Measurements from ENCODE around the gene ARHGAP40. TPM values are rescaled to one million over a fixed set of nuclear protein-coding genes. Genes with fewer than 3 reads are reported as not detected.

ARHGAP40 gene
- total and polyA plus RNA-seq, 2 of the 13 experiments (the other 11 are each of a cell fraction or from before 2014, with no cell fraction given): 0.75 to 2.1 TPM

GRCh38 chr20:38585404-38586180 lies 16.0 kb upstream of the ARHGAP40 start (continued):
- no peak for TF ChIP-seq ZFP36L1 (CRISPR knock-in tag; IDR thresholded peaks at IDR 0.05)
- TF ChIP-seq FOXP1 (IDR thresholded peaks at IDR 0.05): peak; percentile 23; the same call in 1 of the 2 replicates
- TF ChIP-seq FOXP1 (CRISPR knock-in tag; IDR thresholded peaks at IDR 0.05): peak; percentile 87
- peak; percentile 85 for TF ChIP-seq YY1 (IDR thresholded peaks at IDR 0.05; ENCODE audit: insufficient read depth, insufficient replicate concordance, low read depth, low read length)
- TF ChIP-seq ZNF746 (CRISPR knock-in tag; IDR thresholded peaks at IDR 0.05): peak; percentile 72; the same call in 1 of the 2 replicates
- no peak for TF ChIP-seq PAF1 (CRISPR knock-in tag; IDR thresholded peaks at IDR 0.05)
- TF ChIP-seq ZNF766 (CRISPR knock-in tag; IDR thresholded peaks at IDR 0.05; ENCODE audit: borderline replicate concordance): no peak
- no peak for TF ChIP-seq ZFP36L2 (CRISPR knock-in tag; IDR thresholded peaks at IDR 0.05)
- TF ChIP-seq ZNF781 (CRISPR knock-in tag; IDR thresholded peaks at IDR 0.05; ENCODE audit: borderline replicate concordance, not compliant biosample characterization): no peak
- no peak for TF ChIP-seq GRHL1 (CRISPR knock-in tag; conservative IDR thresholded peaks at IDR 0.05)
- TF ChIP-seq SAP130 (CRISPR knock-in tag; IDR thresholded peaks at IDR 0.05; ENCODE audit: low read depth): peak; percentile 89
- no peak for TF ChIP-seq RNF219 (CRISPR knock-in tag; IDR thresholded peaks at IDR 0.05)
- TF ChIP-seq DPF2 (CRISPR knock-in tag; IDR thresholded peaks at IDR 0.05; ENCODE audit: borderline replicate concordance, low read depth): peak; percentile 95
- TF ChIP-seq ZNF747 (CRISPR knock-in tag; IDR thresholded peaks at IDR 0.05; ENCODE audit: borderline replicate concordance): peak; percentile 96
- TF ChIP-seq YEATS2 (CRISPR knock-in tag; IDR thresholded peaks at IDR 0.05; ENCODE audit: borderline replicate concordance): peak; percentile 65; the same call in 1 of the 2 replicates
- no peak for TF ChIP-seq GFI1 (CRISPR knock-in tag; IDR thresholded peaks at IDR 0.05; ENCODE audit: borderline replicate concordance)
- no peak for TF ChIP-seq ZNF274 (CRISPR knock-in tag; IDR thresholded peaks at IDR 0.05)
- no peak for TF ChIP-seq PAX8 (CRISPR knock-in tag; IDR thresholded peaks at IDR 0.05; ENCODE audit: borderline replicate concordance)
- peak; percentile 49; the same call in 1 of the 2 replicates for TF ChIP-seq TRIM24 (CRISPR knock-in tag; IDR thresholded peaks at IDR 0.05)
- TF ChIP-seq GPN1 (CRISPR knock-in tag; IDR thresholded peaks at IDR 0.05; ENCODE audit: borderline replicate concordance): no peak
- TF ChIP-seq PBX3 (CRISPR knock-in tag; IDR thresholded peaks at IDR 0.05; ENCODE audit: borderline replicate concordance): no peak
- no peak for TF ChIP-seq ZFAT (CRISPR knock-in tag; conservative IDR thresholded peaks at IDR 0.05)
- peak; percentile 62 to 92 for TF ChIP-seq HMGXB4 (CRISPR knock-in tag; IDR thresholded peaks at IDR 0.05; ENCODE audit: borderline replicate concordance in 1 of 2, low read depth in 1 of 2)
